T-helper 2 cell treated with Interferon-gamma antibody and Interleukin-4, amounts not matched to agents 100 ng/mL and 5 ng/mL, for 36 hours (primary cell): Measurements from ENCODE around the gene ZNF516. TPM values are rescaled to one million over a fixed set of nuclear protein-coding genes. Genes with fewer than 3 reads are reported as not detected.

Experiments
- intact Hi-C: fragments of 100-400 bp; cut with micrococcal nuclease; formaldehyde crosslinking; loops from one replicate; pipeline ENCODE4 v1.15.1; 2023
- total RNA-seq: library from RNA; stranded (reverse); gene quantifications from 2 replicates; pipeline ENCODE4 v1.2.3, GENCODE V29; 2022

Gene ZNF516
- total RNA-seq, 1 donor from 2014 or later: 2.2 TPM

GRCh38 chr18:76428396-76429261 lies 66.4 kb downstream of the ZNF516 start:
- intact Hi-C loops: no loop called here

- intact Hi-C loops: no loop called here
These were observed 68.2 kb downstream of the ZNF516 start for GRCh38 chr18:76426737-76427305.

- intact Hi-C loops: no loop called here
These were observed 69.6 kb downstream of the ZNF516 start for GRCh38 chr18:76425146-76426131.

DNA sequence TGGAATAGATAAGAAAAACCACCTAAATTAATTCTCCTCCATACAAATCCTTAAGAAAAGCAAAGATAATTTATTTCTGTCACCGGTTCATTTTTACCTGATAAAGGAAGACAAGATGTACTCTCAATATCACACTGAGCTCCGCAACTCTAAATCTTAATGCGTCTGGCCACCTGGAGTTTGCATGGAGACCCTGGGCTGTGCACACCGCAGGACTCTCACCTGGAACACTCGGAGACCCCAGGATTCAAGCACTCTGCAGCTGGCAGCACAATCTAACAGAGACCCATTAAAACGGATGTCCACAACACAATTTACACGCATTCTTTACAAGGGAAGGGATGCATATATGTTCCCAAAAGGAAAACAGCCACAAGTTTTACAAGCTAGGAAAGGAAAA lies 72.2 kb downstream of the ZNF516 start:
- intact Hi-C loops: no loop called here

GRCh38 chr18:76422121-76422520 lies 72.9 kb downstream of the ZNF516 start:
- intact Hi-C loops: no loop called here

DNA sequence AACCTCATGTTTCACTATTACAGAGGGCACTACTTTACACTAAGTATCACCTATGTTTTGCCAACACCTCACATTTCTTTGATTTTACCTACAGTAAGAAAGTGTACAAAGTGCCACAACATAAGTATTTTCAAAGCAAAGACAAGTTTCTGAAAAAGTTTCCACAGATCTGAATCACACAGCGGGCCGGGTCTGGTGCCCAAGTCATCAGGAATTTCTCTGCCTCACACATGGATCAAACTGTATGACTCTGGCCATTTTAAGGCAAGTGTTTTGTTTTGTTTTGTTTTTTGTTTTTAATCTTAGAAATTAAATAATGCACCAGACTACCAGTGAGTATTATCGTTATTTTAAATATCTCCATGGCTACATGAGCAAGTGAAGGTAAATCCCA lies 73.4 kb downstream of the ZNF516 start:
- intact Hi-C loops: no loop called here

- intact Hi-C loops: no loop called here
These were observed 74.0 kb downstream of the ZNF516 start for GRCh38 chr18:76420898-76421684.

GRCh38 chr18:76419811-76420210 lies 75.2 kb downstream of the ZNF516 start:
- intact Hi-C loops: no loop called here

DNA sequence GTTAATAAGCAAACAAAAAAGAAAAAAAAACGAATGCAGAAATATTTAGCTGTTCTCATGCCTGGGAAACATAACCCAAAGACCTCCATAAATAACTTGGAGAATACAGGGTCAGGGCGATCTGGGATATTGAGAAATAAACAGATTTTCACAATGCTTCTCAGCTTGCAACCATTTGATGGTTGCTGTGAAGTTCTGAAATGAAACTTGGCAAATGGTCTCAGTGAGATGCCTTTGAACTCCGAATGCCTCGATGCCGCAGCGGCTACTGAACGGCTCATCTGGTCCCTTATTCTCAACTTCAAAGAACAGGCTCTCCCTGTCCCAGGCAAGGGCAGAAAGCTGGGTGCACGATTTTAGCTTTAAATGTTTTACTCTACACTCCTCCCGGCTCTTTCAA lies 78.1 kb downstream of the ZNF516 start:
- intact Hi-C loops: no loop called here

- intact Hi-C loops: no loop called here
These were observed 80.0 kb downstream of the ZNF516 start for GRCh38 chr18:76414936-76415621.

DNA sequence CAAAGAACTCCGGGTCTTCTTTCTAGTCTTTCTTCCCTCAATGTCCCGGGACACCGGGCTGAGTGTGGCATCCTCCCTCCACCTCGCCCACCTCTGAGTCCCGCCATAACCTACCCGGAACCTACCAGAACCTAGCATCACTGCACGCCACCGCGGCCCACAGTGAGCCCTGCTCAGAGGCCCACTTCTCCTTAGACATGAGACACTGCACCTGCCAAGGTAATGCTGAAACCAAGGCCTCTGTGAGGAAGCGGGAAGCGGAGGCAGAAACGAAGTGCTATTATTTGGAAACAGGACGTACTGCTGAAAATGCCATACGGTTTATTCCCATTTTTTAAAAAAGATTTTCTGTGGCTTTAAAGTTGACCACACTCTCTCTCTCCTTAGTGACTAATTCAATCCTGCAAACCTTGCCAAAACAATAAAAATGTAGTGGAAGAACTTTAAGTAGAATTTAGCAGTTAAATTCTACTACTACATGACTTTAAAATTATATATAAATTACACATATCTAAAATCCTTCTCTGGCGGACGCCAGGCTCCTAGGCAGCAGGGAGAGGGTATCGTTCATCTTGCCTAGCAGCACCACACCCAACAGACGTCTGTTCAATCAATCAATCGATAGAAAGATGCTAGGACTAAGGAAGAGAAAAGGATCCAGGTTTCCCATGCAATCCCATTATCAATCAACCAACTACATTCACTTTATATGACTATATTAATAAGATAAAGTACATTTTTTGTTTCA lies 82.0 kb downstream of the ZNF516 start:
- intact Hi-C loops: no loop called here

GRCh38 chr18:76412010-76412817 lies 82.8 kb downstream of the ZNF516 start:
- intact Hi-C loops: no loop called here

DNA sequence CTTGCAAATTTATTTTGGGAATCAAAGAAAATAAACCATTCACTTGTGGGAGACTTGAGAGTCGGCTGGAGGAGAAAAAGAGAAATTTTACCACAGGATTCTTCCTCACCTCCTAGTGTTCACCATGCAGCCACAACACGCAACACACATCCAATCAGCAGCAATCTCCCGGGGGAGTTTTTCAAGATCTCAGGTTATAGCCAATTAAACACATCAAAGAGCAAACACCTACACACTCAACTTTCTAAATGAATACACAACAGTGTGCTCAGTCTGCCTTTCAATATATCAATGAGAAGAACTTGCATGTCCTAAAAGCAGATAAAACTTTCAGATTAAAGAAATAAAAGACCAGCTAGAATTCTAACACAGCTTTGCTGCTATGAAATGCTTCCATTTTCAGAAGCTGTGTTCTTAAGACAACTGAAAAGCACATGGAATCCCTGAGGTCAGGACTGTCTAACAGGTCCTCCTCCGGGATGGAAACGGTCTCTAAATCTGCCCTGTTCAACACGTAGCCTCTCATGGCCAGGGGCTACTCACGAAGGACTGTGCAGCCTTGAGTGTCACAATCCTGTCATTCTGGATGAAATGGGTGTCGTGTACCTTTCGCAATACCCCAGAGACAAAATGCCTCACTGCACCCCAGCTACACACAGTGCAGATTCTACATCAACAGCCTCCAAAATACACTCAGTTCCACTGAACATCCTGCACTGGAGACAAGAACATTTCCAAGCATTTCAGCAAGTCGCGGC lies 84.2 kb downstream of the ZNF516 start:
- intact Hi-C loops: no loop called here

DNA sequence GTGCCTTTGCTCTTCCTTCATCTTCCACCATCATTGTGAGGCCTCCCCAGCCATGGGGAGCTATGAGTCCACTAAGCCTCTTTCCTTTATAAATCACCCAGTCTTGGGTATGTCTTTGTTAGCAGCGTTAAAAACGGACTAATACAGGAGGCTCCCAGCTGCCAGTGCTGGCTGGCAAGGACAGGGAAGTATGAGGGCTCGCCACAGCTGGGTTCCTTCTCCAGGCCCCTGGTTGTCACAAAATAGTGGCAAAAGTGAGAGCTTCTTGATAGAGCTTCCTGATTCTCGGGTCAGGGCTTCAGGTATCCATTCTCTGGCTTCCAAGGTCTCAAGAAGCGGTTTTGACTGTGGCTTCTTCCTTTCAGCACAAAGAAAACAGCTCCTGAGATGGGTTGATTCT lies 85.0 kb downstream of the ZNF516 start:
- intact Hi-C loops: no loop called here

GRCh38 chr18:76408480-76409067 lies 86.5 kb downstream of the ZNF516 start:
- intact Hi-C loops: no loop called here

DNA sequence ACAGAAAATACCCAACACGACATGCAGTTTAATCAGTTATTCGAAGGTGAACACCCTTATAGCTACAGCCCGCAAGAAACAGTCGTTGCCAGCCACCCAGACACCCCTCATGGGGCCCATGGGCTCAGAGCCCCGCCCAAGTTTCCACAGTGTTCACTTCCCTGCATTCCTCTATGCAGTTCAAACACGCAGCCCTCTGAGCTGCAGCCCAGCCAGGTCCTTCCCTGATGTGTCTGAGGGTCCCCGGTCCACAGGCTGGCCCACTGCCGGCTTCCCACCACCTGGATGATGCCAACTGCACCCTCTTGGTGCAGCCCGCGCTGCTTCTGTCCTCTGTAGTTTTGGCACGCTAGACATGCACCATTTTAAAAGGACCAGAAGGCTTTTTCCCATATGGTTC lies 87.4 kb downstream of the ZNF516 start:
- intact Hi-C loops: no loop called here

DNA sequence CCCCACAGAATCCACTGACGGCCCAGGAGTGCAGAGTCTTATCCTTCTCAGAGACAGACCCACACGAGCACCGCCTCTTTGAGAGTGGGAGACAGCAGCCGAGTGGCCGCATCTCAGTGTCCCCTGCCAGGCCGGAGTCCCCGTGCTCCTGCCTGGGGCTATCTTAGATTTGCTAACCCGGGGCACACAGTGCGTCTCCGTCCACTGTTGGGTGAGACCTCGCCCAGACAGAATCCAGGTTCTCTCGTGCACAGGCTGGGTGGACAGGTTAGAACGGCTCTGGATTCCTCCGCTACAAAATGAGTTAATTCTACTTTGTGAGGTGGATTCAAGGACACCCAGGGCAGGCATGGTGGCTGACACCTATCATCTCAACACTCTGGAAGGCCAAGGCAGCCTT lies 88.3 kb downstream of the ZNF516 start:
- intact Hi-C loops: loop anchor here (1.0 kb wide), 1 partner anchor 280 kb away; no protein-coding TSS in a partner anchor
